NCI-H187 treated with DMSO at 0.1 percent for 48 hours (cell line): ENCODE measurements around the gene AQP12B.

Source experiments
- DNase-seq: peaks from one replicate; lab custom pipeline; 2025; lab: John Stamatoyannopoulos, UW

The AQP12B gene

DNA sequence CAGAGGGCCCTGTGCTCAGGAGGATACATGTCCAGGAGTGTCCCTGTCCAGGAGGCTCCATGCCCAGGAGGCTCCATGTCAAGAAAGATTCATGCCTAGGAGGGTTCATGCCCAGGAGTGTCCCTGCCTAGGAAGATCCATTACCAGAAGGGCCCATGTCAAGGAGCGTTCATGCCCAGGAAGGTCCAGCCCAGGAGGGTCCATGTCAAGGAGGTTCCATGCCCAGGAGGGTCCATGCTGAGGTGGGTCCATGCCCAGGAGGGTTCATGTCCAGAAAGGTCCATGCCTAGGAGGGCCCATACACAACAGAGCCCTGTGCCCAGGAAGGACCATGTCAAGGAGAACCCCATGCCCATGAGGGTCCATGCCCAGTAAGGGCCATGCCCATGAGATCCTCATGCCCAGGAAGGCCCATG lies 50.4 kb downstream of the AQP12B start:
- DNase-seq = no peak

DNA sequence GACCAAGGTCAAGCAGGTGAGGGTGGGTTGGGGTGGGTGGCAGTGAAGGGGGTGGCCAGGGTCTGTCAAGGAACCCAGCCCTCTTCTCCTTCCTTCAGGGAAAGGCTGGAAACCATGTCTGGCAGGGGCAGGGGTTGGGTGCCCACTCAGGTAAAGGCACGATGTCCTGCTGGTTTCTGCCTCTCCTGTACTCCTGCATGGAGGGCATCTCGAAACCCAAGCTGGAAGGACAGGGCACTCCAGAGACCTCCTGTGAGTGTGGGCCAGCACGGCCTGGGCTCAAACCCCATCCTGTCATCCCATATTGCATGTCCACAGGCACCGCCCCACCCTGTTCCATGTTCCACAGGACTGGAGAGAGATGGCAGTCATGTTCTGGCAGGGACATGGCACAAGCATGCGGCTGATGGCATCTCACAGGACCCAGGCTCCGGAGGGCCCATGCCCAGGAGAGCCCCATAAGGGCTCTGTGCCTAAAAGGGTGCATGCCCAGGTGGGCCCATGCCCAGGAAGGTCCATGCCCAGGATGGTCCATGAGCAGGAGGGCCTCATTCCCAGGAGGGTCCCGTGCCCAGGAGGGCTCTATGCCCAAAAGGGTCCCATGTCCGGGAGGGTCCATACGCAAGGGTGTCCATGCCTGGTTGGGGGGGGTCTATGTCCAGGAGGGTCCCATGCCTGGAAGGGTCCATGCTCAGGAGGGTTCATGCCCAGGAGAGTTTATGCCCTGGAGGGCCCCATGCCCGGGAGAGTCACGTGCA lies 51.0 kb downstream of the AQP12B start:
- no peak for DNase-seq

DNA sequence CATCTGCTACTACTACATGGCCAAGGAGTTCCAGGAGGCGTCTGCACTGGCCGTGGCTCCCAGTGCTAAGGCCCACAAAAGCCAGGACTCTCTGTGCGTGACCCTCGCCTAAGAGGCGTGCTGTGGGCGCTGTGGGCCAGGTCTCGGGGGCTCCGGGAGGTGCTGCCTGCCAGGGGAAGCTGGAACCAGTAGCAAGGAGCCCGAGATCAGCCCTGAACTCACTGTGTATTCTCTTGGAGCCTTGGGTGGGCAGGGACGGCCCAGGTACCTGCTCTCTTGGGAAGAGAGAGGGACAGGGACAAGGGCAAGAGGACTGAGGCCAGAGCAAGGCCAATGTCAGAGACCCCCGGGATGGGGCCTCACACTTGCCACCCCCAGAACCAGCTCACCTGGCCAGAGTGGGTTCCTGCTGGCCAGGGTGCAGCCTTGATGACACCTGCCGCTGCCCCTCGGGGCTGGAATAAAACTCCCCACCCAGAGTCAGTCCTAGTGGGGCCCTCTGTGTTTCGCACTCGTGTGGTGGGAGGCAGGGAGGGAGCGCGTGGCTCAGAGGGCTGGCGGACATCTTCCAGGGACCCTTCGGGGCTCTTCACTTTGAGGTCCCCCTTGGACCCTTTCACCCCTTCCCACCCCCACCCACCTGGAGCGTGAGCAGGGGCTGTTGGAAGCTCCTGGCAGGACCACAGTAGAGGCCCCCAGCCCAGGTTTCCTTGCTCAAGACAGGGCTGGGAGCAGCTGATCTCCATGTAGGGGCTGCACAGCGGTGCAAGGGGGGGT lies 51.7 kb downstream of the AQP12B start:
- DNase-seq = no peak

DNA sequence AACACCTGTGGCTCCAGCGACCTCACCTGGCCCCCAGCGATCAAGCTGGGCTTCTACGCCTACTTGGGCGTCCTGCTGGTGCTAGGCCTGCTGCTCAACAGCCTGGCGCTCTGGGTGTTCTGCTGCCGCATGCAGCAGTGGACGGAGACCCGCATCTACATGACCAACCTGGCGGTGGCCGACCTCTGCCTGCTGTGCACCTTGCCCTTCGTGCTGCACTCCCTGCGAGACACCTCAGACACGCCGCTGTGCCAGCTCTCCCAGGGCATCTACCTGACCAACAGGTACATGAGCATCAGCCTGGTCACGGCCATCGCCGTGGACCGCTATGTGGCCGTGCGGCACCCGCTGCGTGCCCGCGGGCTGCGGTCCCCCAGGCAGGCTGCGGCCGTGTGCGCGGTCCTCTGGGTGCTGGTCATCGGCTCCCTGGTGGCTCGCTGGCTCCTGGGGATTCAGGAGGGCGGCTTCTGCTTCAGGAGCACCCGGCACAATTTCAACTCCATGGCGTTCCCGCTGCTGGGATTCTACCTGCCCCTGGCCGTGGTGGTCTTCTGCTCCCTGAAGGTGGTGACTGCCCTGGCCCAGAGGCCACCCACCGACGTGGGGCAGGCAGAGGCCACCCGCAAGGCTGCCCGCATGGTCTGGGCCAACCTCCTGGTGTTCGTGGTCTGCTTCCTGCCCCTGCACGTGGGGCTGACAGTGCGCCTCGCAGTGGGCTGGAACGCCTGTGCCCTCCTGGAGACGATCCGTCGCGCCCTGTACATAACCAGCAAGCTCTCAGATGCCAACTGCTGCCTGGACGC lies 52.5 kb downstream of the AQP12B start:
- no peak for DNase-seq

DNA sequence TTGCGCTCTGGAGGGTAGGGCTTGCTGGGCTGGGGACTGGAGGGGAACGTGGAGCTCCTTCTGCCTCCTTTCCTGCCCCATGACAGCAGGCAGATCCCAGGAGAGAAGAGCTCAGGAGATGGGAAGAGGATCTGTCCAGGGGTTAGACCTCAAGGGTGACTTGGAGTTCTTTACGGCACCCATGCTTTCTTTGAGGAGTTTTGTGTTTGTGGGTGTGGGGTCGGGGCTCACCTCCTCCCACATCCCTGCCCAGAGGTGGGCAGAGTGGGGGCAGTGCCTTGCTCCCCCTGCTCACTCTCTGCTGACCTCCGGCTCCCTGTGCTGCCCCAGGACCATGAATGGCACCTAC lies 53.1 kb downstream of the AQP12B start:
- no peak for DNase-seq

DNA sequence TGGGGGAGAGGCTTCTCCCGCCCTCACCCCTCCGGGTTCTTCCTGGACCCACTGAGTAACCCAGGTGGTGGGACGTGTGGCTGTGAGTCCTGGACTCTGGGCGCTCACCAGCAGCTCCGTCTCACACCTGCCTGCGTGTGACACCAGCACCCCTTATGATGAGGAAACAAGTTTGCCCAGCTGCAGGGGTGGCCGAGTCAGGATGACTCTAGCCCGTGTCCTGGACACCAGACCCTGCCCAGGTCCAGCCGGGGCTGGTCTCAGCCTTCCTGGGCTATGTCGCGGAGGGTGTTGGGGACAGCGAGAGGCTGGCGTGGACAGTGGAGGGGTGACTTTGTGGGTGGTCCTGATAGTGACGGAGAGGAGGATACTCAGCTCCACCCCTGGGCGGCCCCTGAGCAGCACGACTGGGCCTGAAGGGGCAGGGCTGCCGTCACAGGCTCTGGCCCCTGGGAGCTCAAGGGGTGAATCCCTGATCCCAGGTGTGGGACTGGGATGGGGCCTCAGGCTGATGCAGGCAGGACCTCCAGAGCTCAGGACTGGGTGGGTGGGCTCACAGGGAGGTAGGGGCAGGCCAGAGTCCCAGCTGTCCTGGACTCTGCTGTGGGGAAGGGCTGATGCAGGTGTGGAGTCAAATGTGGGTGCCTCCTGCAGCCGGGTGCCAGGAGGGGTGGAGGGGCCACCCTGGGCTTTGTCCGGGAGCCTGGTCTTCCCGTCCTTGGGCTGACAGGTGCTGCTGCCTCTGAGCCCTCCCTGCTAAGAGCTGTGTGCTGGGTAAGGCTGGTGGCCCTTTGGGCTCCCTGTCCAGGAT lies 53.7 kb downstream of the AQP12B start:
- DNase-seq = no peak

DNA sequence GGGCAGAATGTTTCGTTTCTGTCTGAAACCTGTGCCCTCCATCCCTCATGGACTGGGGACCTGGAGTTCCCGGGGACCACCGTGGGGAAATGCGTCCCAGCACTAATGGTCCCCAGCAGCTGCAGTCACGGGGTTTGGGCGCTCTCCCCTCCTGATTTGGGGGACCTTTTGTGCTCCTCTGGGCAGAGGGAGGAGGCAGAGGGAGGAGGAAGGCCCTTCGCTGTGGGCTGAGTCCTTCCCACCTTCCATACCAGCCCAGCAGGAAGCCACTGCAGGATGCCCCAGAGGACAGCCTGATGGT lies 54.2 kb downstream of the AQP12B start:
- no peak for DNase-seq

DNA sequence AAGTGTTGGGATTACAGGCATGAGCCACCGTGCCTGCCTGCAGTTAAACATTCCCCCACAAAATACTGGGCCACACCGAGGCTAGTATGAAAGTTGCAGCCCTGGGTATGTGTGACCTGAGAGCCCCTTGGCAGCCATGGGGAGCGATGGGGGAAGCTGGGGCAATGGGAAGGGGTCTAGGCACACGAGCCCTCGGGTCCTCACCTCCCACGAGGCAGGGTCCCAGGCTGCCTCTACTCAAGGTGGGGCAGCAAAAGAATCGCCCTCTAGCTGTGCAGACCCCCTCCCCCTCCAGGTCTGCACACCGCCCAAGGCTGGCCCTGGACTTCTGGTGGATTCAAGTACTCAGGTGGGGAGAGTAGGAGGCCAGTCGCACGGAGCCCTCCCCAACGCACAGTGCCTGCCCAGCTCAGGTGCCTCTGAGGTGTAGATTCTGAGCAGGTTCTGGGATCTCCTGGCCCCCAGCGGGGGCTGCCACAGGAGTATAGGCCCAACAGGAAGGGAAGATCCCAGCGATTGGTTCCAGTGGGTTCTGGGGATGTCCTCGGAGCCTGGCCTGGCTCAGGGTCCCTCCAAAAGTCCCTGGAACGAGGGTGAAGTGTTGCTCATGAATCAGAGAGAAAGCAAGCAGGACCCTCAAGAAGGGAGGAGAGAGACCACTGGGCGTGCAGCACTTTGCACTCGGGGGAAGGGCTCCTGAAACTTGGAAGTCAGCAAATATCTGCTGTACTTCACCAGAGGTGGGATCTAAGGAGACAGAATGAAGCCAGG lies 54.8 kb downstream of the AQP12B start:
- no peak for DNase-seq

DNA sequence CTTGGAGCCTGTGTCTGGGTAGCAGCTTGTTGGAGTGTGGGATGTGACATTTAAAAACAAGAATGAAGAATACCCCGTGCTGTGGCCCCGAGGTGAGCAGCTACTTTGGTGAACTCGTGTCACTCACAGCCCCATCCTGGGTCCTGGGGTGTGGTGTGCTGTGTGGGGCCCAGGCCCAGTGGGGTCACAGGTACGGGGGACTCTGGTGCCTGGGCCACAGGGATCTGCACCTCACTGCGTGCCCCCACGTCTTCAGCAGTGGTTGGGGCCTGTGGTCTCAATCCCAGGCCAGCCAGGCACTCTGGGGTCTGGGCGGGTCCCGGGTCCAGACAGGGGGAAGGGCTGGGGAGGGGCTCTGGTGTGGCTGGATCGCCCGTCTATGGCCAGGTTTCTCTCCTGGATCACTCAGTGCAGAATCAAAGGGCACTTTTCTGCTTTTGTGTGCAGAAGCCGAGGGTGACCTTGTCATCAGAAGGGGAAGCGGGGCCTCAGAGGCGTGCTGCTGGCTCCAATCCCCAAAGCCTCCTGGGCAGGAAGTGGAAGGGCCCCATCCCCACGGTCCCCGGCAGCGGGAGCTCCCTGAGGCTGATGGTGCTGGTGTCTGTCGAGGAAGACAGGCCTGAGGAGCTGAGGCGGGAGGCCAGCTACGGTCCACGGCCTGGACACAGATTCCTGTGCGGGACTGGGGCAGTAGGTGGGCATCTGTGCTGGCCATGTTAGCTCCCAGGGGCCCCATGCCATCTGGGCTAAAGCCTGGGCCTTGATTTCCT lies 56.0 kb downstream of the AQP12B start:
- no peak for DNase-seq
